Hematopoietic multipotent progenitor cell treated with erythropoietin and hydrocortisone succinate and interleukin-3 and kit ligand, for 17 days (in vitro differentiated cells): ENCODE data around the gene CHIC2.
"Not testable (repeated sequence)": the region's sequence is repeated elsewhere in the genome, so short reads cannot be mapped to it uniquely, and the experiment has no call there.

Source experiments
- DNase-seq: peaks from one replicate; pipeline ENCODE4 v3.0.0-alpha.2; 2015; ENCODE audit warnings: low spot score

Gene CHIC2

DNA sequence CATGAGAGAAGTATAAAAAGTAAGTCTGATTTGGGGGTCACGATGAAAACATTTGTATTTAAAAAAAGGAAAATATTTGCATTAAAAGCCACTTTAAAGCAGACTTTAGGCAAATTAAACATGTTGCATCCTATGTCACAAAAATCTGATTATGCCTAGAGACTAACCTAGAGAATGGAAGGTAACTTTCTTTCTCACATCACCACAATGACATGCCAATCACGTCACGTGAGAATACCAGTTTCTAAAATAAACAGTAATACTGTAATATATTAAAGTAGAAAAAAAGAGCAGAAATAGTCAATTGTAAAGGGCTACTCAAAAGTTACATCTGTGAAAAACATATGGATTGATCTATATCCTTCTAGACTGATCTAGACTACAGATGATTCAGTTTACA is 3.3 kb downstream of the CHIC2 start:
- no peak for DNase-seq

DNA sequence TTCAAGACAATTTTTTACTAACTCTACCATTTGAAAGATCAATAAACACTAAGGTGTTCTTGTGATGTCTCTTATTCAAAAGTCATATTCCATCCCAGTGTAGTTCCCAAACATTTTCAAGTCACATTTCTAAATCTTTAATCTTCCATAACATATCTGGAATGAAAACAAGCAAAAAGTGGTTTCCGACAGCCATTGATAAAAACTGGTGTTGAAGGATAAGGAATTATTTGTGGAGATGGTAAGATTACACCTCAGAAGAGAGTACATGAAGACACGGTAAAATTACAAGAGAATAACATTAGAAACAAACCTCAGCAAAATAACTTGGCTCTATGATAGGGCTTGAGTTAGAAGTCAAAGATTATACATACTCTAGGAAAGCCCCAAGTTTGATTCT is 4.3 kb downstream of the CHIC2 start:
- DNase-seq, result peak; percentile 43

DNA sequence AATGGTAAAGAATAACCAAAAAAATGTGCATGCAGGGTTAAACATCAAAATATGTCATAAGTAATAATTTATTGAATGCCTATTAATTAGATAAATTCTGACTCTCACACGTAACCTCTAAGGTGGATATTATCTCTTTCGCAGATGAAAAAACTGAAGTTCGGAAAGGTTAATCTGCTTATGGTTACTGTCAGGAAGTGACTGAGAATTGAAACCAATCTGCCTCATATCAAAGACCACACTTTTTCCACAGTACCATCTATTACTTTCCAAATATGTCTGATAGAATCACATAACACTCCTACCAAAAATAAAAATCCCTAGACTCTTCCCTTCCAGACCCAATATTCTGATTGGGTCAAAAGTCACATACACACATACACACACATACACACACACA is 6.2 kb downstream of the CHIC2 start:
- DNase-seq, result no peak

DNA sequence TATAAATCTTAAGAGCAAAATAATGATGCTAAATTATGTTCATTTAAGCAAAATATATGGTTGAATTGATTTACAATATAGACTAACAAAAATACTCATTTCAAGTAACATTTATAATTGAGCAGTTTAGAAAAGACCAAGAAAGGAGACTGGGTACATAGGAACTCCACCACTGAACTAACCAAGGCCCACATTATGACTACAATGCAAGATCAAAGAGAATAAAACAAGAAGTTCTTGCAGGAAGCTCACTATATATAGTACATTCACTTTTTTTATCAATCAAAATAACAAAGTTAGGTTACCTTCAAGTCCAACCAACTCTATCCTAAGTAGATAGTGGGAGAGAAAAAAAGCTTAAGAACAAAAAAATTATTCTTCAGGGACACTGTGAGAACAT is 8.0 kb downstream of the CHIC2 start:
- no peak for DNase-seq

DNA sequence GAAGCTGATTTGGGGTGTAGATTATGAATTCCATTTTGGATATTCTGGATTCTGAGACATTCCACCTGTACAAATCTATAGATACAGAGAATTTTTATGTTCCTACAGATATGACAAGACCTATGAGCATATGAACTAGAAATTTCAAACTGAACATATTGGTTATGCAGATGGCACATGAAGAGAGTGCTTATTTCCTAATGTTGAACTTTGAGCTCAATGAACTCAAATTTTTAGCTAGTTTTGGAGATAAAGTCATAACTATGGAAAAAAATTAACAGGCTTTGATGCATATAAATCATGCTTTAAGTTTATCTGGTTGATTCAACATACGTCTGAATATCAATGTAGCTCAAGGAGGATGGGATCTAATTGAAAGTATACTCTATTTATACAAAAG is 8.9 kb downstream of the CHIC2 start:
- no peak for DNase-seq

DNA sequence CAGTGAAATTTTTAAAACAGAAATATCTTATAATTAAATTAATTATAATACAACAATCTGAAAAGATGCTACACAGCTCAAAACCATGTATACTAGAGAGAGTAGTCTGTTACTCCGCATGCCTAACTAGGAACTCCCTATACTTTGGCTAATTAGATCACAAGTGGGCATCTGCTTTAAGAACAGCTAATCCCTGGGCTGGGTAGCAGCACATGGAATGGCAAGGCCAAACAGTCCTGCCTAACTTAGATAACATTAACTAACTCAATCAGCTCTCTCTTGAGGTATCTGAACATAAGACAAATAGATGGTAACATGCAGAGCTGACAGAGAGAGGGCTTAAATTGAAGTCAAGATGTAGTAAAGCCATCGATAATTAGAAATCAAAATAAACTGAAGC is 9.9 kb downstream of the CHIC2 start:
- DNase-seq, result no peak

DNA sequence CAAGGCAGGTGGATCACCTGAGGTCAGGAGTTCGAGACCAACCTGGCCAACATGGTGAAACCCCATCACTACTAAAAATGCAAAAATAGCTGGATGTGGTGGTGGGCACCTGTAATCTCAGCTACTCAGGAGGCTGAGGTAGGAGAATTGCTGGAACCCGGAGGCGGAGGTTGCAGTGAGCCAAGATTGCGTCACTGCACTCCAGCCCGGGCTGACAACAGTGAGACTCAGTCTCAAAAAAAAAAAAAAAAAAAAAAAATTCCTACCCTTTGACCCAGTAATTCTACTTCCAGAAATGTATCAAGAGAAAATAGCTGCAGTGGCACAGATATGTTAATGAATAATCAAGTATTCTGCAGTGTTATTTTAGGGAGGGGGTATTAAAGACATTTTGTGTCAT is 11.1 kb downstream of the CHIC2 start:
- DNase-seq, result not testable (repeated sequence)

DNA sequence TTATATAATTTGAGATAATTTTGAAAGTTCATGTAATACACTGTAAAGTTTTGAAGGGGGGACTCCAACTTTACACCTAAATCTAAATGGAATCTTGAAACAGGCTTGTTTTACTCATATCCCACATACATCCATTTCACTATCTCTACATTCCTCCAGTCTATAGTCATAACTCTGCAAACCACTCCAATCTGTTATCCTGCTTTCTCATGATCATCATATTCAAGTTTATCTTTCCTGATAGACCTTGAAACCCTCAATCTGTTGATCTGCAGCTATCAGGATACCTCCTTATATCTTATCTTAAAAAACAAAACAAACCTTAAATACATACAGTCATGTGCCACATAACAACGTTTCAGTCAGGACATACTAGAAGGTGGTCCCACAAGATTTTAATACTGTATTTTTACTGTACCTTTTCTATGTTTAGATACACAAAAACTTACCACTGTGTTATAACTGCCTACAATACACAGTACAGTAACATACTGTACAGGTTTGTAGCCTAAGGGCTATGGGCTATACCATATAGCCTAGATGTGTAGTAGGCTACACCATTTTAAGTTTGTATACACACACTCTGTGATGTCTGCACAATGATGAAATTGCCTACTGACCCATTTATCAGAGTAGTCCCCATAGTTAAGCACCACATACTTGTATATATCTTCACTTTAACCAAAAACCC is 14.0 kb downstream of the CHIC2 start:
- no peak for DNase-seq

DNA sequence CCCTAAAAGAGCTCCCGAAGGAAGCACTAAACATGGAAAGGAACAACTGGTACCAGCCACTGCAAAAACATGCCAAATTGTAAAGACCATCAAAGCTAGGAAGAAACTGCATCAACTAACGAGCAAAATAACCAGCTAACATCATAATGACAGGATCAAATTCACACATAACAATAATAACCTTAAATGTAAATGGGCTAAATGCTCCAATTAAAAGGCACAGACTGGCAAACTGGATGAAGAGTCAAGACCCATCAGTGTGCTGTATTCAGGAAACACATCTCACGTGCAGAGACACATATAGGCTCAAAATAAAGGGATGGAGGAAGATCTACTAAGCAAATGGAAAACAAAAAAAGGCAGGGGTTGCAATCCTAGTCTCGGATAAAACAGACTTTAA is 20.8 kb downstream of the CHIC2 start:
- not testable (repeated sequence) for DNase-seq

DNA sequence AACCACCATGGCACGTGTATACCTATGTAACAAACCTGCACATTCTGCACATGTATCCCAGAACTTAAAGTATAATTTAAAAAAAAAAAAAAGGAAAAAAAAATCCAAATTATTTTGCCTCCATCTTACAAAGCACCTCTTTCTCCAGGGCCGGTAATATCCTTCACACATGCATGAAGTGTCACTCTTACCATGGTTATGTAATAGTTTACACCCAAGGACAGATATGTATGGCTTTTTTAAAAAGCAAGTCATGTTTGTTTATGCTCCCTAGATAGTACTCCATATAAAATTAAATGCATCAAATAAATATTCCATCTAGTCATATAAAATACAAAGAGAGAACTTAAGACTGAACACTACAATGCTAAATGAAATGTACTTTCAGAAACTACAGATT is 22.5 kb downstream of the CHIC2 start:
- DNase-seq, result peak; percentile 69

DNA sequence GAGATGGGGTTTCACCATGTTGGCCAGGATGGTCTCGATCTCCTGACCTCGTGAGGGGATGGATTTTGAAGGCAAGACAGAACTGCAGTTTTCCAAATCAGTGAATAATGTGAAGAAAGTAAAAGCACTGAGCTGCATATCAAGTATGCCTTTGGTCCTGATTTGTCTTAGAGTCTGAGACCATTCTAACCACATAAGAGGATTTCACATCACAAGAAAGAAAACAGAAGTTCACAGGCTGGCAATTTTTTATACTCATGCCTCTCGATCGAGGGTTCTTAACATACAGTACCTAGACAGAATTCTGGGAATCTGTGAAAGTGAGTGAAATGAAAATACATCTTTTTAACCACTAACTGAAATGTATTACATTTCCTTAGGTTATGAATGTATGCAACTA is 23.3 kb downstream of the CHIC2 start:
- no peak for DNase-seq

DNA sequence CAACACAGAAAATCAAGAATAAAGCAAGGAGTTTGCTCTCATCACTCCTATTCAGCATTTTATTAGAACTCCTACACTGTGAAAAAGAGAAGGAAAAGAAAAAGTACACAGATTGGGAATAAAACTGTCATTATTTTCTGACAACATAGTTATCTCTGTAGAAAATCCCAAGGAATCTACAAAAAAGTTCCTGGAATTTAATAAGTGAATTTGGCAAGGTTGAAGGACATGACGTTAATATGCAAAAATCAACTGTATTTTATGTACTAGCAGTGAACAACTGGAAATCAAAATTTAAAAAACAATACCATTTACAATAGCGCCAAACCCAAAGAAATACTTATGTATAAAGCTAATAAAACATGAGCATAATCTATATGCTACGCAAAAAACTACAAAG is 26.3 kb downstream of the CHIC2 start:
- no peak for DNase-seq

DNA sequence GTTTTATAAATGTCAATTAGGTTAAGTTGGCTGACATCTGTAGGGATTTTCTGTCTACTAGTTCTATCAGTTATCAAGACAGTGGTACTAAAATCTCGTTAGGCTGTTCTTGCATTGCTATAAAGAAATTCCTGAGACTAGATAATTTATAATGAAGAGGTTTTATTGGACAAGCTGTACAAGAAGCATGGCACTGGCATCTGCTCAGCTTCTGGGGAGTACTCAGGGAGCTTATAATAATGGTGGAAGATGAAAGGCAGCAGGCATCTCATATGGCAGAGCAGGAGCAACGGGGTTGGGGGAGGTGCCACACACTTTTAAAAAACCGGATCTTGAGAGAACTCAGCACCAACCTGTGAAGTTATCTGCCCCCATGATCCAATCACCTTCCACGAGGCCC is 28.2 kb downstream of the CHIC2 start:
- no peak for DNase-seq

DNA sequence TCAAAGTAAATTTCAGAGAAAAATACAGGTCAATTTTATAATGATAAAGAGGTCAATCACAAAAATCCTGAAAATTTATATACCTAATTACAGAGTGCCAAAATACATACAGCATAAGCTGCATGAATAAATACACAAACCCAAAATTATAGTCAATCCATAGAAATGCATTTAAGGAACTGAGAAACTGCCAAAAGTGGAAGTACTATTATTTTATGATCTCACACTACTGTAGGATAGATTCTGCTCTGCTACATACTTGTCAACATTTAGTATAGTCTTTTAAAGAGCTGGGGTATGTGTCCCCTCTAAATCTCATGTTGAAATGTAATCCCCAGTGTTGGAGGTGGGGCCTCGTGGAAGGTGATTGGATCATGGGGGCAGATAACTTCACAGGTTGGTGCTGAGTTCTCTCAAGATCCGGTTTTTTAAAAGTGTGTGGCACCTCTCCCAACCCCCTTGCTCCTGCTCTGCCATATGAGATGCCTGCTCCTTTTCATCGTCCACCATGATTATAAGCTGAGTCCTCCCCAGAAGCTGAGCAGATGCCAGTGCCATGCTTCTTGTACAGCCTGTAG is 31.8 kb downstream of the CHIC2 start:
- no peak for DNase-seq

DNA sequence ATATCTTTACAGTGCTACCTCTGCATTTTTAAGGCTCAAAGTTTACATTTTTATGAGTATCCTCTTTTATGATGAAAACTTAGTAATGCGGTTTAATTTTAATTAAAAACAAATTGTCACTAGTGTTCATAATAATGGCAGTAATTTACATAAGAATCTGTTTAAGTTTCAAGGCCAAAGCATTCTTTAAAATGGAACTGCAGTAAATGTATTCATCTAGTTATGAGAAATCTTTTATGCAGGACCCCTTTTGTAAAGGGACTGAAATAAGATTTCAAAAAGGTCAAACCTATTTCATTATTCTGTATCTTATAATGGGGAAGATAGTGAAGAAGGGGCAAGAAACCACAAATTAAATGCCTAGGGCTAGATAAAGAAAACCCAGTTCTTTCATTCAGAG is 37.1 kb downstream of the CHIC2 start:
- DNase-seq, result no peak

DNA sequence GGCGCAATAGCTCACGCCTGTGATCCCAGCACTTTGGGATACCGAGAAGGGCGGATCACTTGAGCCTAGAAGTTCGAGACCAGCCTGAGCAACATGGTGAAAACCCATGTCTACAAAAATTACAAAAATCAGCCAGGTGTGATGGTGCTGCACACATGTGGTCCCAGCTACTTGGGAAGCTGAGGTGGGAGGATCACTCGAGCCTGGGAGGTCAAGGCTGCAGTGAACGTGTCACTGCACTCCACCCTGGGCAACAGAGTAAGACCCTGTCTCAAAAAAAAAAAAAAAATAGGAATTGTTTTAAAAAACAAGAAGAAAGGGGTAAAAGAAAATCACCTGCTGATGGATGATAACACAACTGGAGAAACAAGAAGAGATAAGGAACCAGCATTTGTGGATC is 38.8 kb downstream of the CHIC2 start:
- DNase-seq, result no peak

DNA sequence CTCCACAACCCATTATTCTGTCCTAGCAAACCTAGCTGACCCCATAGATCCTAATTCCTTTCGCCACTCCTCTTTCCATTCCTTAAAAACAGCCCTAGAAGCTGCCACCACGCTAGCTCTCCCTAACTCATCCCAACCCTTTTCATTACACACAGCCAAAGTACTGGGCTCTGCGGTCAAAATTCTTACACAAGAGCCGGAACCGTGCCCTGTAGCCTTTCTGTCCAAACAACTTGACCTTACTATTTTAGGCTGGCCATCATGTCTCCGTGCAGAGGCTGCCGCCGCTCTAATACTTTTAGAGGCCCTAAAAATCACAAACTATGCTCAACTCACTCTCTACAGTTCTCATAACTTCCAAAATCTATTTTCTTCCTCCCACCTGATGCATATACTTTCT is 41.4 kb downstream of the CHIC2 start:
- DNase-seq, result not testable (repeated sequence)

DNA sequence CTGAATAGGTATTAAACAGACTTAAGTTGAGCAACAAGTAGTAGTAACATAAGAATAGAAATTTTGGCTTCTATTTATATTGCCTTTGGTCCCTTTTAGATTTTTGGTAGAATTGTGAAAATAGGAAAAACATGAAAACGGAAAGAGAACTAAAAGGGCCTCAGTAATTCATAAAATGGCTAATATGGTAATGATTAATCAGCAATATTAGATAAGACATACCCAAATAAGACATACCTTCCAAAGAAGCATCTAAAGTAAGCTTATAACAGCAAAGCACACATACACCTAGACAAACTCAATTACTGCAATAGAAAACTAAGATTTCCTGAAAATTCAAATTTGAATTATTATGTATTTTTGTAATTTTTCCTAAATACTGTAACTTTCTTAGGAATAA is 46.4 kb downstream of the CHIC2 start:
- DNase-seq, result no peak

DNA sequence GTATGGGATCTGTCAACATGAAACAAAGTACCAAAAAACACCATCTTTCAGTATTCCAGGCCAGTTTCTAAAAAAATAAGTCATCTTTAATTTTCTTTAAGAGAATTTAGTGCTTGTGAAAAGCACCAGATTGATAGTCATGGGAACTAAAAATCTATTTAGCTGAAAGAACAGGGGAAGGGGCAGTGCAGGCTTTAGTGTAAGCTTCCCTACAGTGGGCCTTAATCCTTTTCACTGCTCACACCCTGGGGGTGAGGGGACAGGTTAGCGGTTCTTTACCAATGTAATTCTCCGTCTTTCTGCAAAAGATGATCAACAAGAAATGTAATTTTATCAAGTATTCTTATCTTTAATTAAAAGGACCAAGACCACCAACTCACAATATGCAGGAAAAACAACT is 47.1 kb downstream of the CHIC2 start:
- DNase-seq, result no peak

DNA sequence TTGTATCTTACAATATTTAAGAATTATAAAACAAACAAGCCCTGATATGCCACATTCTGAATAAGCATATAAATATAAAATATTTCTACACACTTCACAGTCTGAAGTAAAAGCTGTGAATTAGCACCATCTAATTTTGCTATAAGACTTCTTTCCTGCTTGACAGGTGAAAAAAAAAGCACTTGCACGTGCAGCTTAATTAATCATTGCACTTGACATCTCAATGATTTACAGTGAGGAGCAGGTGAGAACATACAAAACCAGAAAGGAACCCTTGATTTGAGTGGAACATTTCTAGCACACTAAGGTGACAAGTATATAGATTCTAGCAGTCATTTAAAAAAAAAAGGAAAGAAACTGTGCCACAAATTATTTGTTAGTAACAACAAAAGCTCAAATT is 47.9 kb downstream of the CHIC2 start:
- no peak for DNase-seq

DNA sequence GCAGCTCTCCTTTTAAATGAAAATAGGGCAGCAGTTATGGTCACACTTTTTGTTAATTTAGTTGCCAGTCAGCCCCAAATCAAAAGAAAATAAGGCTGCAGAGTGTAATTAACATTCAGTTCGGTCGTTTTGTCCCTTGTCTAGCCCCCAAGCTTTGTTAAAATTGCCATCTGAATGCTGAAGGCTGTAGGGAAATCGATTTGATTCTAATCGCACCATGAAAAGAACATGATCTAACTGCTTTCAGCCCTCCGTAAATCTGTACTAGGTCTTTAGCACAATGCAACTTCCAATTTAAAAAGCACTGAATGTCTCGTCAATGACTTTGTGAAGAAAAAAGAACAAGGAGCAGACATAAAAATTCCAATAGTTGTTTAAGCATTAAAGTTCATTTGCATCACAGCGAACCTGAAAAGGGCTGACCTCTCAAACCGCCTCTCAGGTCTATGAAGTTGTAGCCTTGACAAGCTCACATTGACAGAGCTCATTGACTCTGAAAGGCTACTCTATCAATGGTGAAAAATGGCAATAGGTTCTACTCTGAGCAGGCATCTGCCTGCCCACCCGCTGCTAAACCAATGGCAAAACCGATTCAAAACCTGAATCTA is 48.9 kb downstream of the CHIC2 start:
- DNase-seq, result no peak

DNA sequence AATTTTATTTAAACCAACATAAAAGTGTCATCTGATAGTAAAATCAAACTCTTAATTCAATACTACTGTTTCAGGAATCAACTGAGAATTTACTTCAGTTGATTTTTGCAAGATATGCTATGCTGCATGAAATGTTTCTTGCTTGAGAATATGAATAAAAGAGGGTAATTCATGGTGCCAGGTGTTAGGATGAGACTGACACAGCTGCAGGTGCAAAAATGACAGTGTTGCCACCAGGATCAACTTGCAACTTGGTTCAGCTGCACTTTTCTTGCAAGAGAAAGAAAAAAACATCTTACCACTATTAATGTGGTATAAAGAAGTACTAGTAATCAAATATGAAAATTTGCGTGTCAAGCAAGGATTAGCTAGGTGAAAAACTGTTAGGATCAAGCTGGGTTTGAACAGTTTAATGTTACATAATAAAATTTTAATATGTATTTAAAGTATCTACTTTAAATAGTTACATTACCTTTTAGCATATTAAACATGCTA is 49.7 kb downstream of the CHIC2 start:
- no peak for DNase-seq

DNA sequence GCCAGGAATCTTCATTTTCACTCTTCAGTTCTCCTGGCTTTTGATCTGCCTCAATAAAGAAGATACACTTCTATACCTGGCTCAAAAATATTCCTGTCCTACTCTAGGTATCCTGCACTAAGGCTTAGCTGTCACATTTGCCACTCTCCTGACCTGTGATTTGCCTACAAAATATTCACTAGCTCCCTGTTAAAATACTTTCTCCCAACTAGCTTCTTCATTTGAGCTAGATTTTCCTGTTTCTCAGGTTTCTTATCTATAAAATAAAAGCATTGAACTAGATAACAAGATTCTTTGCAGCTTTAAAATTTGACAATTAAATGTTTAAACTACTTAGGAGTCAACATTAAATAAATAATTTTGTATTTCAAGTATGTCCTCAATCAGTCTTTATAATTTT is 53.2 kb downstream of the CHIC2 start:
- no peak for DNase-seq

DNA sequence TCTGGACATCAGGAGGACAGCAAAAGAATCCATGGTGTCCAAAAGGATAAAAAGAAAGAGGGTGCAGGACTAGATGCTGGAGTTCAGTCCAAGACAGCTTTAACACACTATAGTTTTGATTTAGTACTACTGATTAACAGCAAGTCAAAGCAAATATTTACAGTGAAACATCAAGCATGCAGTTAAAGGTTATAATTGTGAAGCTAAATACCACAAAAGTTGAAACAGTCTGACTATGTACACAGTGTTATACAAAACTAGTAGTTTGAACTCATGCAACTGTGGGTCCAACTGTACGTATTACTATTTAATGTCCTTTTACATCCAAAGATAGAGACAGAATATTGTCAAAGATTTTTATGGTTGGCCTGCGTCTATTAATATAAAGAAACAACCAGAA is 57.6 kb downstream of the CHIC2 start:
- DNase-seq, result no peak
